GM12801 (cell line): Measurements from ENCODE around the gene MAMDC4.

Experiments used
- TF ChIP-seq, protein P1 (sequence below): IDR thresholded peaks from one replicate; pipeline ENCODE4 v1.5.1; 2011; ENCODE audit warnings: control low read depth; ENCODE audit not compliant: insufficient read length; ENCODE audit errors: extremely low read depth

MAMDC4 gene

DNA sequence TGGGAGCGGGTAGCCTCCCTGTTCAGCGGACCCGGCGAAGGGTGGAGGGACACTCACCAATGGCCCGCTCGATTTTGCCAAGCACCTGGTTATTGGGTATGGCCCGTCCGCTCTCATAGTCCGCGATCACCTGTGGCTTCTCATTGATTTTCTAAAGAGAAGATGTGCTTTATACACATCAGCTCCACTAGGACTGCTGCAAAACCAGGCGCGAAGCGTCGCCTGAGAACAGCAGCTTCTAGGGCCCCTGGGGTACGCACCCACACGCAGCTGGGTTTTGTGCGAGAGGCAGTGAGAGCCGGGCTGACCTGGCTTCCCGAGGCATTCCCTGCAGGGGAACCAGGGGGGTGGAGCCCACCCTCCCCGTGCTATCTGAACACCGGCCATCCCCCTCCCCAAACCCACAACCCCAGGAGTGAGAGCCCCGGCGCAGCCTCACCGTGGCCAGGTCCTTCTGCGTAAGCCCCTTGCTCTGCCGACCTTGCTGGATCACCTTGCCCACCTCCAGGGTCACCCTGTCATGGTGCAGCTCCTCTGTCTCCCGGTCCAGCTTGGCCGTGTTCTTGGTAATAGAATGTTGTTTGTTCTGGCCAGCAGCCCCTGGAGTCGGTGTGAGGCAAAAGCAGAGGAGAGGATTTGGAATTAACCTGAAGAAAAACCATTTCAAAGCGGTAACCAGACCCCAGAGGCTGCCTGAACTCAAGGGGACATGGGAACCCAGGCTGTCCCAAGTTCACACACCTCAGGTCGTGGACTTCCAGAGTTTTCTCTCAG lies 10.9 kb downstream of the MAMDC4 start:
- TF ChIP-seq, protein P1, sequence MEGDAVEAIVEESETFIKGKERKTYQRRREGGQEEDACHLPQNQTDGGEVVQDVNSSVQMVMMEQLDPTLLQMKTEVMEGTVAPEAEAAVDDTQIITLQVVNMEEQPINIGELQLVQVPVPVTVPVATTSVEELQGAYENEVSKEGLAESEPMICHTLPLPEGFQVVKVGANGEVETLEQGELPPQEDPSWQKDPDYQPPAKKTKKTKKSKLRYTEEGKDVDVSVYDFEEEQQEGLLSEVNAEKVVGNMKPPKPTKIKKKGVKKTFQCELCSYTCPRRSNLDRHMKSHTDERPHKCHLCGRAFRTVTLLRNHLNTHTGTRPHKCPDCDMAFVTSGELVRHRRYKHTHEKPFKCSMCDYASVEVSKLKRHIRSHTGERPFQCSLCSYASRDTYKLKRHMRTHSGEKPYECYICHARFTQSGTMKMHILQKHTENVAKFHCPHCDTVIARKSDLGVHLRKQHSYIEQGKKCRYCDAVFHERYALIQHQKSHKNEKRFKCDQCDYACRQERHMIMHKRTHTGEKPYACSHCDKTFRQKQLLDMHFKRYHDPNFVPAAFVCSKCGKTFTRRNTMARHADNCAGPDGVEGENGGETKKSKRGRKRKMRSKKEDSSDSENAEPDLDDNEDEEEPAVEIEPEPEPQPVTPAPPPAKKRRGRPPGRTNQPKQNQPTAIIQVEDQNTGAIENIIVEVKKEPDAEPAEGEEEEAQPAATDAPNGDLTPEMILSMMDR: no peak

DNA sequence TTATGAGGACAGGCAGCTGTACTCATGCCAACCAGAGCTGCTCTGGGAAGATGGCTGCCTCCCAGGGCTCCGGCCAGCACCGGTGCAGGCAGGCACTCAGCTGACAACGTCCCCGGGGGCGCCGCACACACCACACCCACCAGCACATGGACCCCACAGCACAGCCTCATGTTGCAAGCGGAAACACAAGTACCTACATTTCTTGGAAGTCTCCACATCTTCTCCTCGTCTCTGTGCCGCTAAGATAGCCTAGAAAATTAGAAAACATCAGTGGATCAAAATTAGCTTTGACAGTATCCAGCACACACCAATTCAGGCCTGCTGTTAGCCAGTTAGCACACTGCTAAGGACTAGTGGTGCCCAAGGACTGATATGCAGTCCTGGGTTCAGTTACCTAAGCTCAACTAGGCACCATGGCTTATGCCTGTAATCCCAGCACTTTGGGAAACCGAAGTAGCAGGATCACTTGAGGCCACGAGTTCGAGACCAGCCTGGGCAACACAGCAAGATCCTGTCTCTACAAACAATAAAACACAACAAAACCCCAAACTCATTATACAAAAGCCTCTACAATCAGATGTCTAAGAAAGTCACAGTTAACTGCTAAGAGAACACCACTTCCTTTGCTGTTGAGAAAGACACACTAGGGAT lies 11.6 kb downstream of the MAMDC4 start:
- TF ChIP-seq, protein P1: no peak

DNA sequence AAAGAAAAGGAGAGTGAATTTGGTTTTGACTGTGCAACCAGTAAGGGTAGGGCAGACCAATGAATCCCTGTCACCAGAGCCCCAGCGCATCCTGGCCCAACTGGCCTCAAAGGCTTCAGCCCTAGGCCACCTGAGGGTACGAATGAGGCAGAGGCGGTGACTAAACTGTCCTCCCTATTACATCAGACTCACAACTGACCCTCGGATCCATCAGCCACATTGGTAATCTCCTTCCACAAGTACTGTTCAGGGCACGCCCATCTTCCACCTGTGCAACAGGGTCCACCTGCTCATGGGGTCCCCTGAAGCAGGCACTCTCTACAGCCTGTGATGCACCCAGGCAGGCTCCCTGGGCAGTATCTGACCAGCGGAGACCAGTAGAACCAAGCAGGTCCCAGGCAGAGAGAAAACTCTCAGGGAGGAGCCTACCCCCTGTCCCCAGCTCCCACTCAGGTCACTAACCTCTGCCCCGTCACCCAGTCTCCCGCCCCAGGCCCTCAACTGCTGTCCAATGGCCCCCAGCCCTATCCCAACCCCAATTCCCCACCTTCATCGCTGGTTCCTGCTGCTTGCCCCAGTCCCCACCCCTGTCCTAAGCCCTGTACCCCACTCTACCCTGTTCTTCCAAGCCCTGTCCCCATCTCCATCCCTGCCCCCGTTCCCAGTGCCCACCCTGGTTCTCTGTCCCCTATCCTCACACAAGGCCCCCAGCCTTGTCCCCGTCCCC lies 13.1 kb downstream of the MAMDC4 start:
- TF ChIP-seq, protein P1: no peak

DNA sequence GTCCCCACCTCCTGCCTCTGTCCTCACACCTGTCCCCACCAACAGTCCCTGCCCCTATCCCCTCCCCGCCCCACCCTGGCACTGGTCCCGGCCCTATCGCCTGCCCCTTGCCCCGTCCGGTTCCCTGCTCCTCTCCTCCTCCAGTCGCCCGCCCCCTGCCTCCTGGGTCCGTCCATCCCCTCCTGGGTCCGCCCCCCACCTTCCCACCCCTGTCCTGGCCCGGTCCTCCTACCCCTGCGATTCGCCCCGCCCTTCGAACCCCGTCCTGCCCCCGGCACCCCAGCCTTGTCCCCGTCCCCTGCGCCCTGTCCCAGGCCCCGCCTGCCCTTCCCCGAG lies 13.6 kb downstream of the MAMDC4 start:
- TF ChIP-seq, protein P1: no peak

DNA sequence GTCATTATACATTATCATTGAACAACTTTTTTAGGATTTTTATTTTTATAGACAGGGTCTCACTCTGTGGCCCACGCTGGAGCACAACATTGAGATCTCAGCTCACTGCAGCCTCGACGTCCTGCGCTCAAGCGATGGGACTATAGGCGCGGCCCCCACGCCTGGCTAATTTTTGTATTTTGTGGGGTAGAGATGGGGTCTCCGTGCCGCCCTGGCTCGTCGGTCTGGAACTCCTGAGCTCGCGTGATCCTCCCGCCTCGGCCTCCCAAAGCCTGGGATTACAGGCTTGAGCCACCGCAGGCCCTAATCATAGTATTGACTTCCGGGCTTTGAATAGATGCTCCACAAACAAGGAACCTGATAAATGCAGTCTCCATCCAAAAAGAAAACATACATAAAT lies 15.3 kb downstream of the MAMDC4 start:
- TF ChIP-seq, protein P1: no peak

DNA sequence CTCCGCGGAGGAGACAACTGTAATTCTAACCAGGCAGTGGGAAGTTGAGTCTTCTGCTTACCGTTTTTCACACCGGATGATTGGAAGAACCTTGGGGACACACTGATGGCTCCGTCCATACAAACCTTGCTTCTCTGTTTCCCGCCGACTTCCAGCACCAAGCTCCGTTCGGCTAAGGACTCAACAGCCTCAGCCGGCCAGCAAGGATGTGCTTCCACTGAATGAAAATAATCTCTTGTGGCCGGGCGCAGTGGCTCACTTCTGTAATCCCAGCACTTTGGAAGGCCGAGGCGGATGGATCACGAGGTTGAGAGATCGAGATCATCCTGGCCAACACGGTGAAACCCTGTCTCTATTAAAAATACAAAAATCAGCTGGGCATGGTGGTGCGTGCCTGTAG lies 15.8 kb downstream of the MAMDC4 start:
- TF ChIP-seq, protein P1: no peak

DNA sequence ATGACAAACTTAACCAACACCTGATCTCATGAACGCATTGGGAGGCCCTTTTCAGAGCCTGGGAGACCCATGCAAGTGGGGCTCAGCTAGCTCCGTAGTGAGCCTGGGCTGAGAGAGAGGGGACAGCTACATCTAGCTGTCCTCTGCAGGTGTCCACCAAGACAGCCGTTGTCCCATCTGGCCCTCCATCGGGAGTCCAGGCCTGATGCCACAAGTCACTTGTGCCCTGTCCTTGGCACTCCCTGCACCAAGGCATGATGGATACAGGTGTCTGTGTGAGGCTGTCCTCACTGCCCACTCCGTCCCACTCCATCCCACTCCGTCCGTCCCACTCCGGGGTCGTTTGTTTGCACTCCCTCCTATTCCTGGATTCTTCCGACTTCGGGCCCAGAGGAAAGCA lies 16.5 kb downstream of the MAMDC4 start:
- TF ChIP-seq, protein P1: no peak
